ENCODE data around the gene LMCD1.

- TF ChIP-seq, protein P1, sequence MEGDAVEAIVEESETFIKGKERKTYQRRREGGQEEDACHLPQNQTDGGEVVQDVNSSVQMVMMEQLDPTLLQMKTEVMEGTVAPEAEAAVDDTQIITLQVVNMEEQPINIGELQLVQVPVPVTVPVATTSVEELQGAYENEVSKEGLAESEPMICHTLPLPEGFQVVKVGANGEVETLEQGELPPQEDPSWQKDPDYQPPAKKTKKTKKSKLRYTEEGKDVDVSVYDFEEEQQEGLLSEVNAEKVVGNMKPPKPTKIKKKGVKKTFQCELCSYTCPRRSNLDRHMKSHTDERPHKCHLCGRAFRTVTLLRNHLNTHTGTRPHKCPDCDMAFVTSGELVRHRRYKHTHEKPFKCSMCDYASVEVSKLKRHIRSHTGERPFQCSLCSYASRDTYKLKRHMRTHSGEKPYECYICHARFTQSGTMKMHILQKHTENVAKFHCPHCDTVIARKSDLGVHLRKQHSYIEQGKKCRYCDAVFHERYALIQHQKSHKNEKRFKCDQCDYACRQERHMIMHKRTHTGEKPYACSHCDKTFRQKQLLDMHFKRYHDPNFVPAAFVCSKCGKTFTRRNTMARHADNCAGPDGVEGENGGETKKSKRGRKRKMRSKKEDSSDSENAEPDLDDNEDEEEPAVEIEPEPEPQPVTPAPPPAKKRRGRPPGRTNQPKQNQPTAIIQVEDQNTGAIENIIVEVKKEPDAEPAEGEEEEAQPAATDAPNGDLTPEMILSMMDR (IDR thresholded peaks at IDR 0.05): no peak
- TF ChIP-seq POLR2A (IDR thresholded peaks at IDR 0.05): no peak
Measured at GRCh38 chr3:8578282-8578681, 76.7 kb downstream of the LMCD1 start.

Data from body of pancreas (tissue), 4 donors.